ENCODE results near the gene AKT1S1. TPM values are rescaled to one million over a fixed set of nuclear protein-coding genes. Genes with fewer than 3 reads are reported as not detected.

The AKT1S1 gene
- total and polyA plus RNA-seq, 2 experiments from 2014 or later: 15.6 to 74.5 TPM

DNA sequence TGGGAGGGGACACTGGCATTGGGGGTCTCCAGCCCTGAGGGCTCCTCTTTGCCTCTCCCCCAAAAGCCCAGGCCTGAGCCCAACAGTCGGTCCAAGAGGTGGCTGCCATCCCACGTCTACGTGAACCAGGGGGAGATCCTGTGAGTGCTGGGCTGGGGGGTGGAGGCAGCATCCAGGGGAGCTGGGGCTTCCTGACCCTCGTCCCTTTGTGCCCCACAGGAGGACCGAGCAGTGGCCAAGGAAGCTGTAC, 19.4 kb downstream of the AKT1S1 start:
- no peak for TF ChIP-seq EZH2 (IDR thresholded peaks at IDR 0.05; ENCODE audit: borderline replicate concordance)
- no peak for TF ChIP-seq EZH2phosphoT487 (IDR thresholded peaks at IDR 0.05; ENCODE audit: low read depth, severe bottlenecking, unreplicated experiment)
- TF ChIP-seq, protein P1, sequence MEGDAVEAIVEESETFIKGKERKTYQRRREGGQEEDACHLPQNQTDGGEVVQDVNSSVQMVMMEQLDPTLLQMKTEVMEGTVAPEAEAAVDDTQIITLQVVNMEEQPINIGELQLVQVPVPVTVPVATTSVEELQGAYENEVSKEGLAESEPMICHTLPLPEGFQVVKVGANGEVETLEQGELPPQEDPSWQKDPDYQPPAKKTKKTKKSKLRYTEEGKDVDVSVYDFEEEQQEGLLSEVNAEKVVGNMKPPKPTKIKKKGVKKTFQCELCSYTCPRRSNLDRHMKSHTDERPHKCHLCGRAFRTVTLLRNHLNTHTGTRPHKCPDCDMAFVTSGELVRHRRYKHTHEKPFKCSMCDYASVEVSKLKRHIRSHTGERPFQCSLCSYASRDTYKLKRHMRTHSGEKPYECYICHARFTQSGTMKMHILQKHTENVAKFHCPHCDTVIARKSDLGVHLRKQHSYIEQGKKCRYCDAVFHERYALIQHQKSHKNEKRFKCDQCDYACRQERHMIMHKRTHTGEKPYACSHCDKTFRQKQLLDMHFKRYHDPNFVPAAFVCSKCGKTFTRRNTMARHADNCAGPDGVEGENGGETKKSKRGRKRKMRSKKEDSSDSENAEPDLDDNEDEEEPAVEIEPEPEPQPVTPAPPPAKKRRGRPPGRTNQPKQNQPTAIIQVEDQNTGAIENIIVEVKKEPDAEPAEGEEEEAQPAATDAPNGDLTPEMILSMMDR (IDR thresholded peaks at IDR 0.05; ENCODE audit: poor library complexity): no peak
- Histone ChIP-seq H4K20me1 (ENCODE audit: insufficient read depth, poor library complexity, severe bottlenecking) (peaks cover 57% of the 10 kb centered on the region), H3K27me3 (no peaks in the 10 kb centered on the region), H2AFZ (no peak overlapping the region), H3K4me1 (ENCODE audit: insufficient read depth) (peaks cover 9% of the 10 kb centered on the region), H3K4me2 (no peak overlapping the region), H3K9me2 (replicated peaks; ENCODE audit: insufficient read depth) (no peaks in the 10 kb centered on the region), H3K27ac (no peak overlapping the region), H3K4me3 (no peak overlapping the region), H3K79me2 (peaks cover 37% of the 10 kb centered on the region), H3K36me3 (replicated peaks; ENCODE audit: insufficient read depth, low read depth) (peaks cover 5% of the 10 kb centered on the region), H3K9me3 (ENCODE audit: low read depth) (no peaks in the 10 kb centered on the region)
- DNase-seq (ENCODE audit: low spot score): no peak
- WGBS (ENCODE audit: low lambda C conversion rate, missing lambda C conversion rate): 97% methylated on average over 4 of the region's 5 CpGs

DNA sequence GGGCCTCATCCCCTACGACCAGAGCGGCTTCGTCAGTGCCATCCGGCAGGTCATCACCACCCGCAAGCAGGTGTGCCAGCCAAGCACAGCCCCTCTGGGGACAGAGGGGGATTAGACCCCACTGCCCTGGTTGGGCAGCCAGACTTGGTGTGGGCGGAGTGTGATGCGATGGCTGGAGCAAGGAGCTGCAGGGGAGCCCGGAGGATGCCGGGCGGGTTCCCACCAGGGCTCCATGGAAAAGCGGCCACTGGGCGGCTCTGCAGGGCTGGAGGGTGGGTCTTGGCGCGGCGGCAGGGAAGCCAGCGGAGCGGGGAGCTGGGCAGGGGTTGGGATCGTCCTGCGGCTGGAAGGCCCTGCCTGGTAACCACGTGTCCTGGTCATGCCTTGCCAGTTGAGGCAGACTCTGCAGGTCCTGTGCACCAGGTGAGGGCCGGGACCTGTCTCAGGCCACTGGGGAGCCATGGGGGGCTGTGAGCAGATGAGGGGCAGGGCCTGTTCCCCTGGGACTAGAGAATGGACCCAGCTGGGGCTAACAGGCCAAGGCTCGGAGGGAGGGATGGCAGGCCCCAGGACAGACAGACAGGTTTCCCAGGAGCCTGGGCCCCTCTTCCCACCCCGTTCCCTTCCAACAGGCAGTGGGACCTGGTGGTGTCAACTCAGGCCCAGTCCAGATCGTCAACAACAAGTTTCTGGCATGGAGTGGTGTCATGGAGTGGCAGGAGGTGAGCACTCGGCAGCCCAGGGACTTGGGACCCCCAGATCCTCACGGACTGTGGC, 19.9 kb downstream of the AKT1S1 start:
- 95% methylated on average over 26 of the region's 26 CpGs for WGBS (ENCODE audit: low lambda C conversion rate, missing lambda C conversion rate)
- no peak overlapping the region for H2AFZ ChIP-seq
- no peak overlapping the region for H3K4me2 ChIP-seq
- H4K20me1 ChIP-seq (ENCODE audit: insufficient read depth, poor library complexity, severe bottlenecking): peaks cover 62% of the 10 kb centered on the region
- no peak overlapping the region for H3K27ac ChIP-seq
- H3K9me3 ChIP-seq (ENCODE audit: low read depth): no peaks in the 10 kb centered on the region
- no peak overlapping the region for H3K4me3 ChIP-seq
- peaks cover 14% of the 10 kb centered on the region for H3K4me1 ChIP-seq (ENCODE audit: insufficient read depth)
- DNase-seq (ENCODE audit: low spot score): no peak
- H3K36me3 ChIP-seq (replicated peaks; ENCODE audit: insufficient read depth, low read depth): peaks cover 5% of the 10 kb centered on the region
- no peaks in the 10 kb centered on the region for H3K9me2 ChIP-seq (replicated peaks; ENCODE audit: insufficient read depth)
- peaks cover 42% of the 10 kb centered on the region for H3K79me2 ChIP-seq
- H3K27me3 ChIP-seq: no peaks in the 10 kb centered on the region
- TF ChIP-seq, protein P1 (IDR thresholded peaks at IDR 0.05; ENCODE audit: poor library complexity): no peak
- TF ChIP-seq EZH2phosphoT487 (IDR thresholded peaks at IDR 0.05; ENCODE audit: low read depth, severe bottlenecking, unreplicated experiment) (no peak), EZH2 (IDR thresholded peaks at IDR 0.05; ENCODE audit: borderline replicate concordance) (no peak)

DNA sequence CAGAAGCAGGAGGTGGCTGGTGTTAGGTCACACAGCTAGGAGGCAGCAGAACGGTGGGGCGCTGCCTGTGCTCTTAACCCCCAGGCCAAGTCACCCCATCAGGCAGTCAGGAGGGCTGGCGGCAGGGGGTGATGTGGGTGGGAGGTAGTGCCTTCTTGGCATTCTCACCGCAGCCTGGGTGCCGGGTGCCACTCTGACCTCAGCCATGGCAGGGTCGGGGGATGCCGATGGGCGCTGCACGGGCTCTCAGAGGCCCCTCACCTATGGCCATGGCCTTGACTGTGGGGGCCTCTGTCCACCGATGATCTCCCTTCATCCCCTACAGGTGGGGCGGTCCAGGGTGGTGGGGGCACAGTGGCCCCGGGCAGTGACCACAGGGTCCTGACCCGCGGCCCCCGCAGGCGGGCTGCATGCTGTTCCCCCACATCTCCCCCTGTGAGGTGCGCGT, 20.6 kb downstream of the AKT1S1 start:
- DNase-seq (ENCODE audit: low spot score): no peak
- Histone ChIP-seq H3K27ac (no peak overlapping the region), H3K79me2 (peaks cover 48% of the 10 kb centered on the region), H3K4me2 (no peak overlapping the region), H3K36me3 (replicated peaks; ENCODE audit: insufficient read depth, low read depth) (peaks cover 5% of the 10 kb centered on the region), H3K4me1 (ENCODE audit: insufficient read depth) (peaks cover 17% of the 10 kb centered on the region), H2AFZ (no peak overlapping the region), H3K9me3 (ENCODE audit: low read depth) (no peaks in the 10 kb centered on the region), H3K4me3 (no peak overlapping the region), H3K9me2 (replicated peaks; ENCODE audit: insufficient read depth) (no peaks in the 10 kb centered on the region), H3K27me3 (no peaks in the 10 kb centered on the region), H4K20me1 (ENCODE audit: insufficient read depth, poor library complexity, severe bottlenecking) (peaks cover 69% of the 10 kb centered on the region)
- no peak for TF ChIP-seq EZH2phosphoT487 (IDR thresholded peaks at IDR 0.05; ENCODE audit: low read depth, severe bottlenecking, unreplicated experiment)
- TF ChIP-seq, protein P1 (IDR thresholded peaks at IDR 0.05; ENCODE audit: poor library complexity): no peak
- TF ChIP-seq EZH2 (IDR thresholded peaks at IDR 0.05; ENCODE audit: borderline replicate concordance): no peak
- WGBS (ENCODE audit: low lambda C conversion rate, missing lambda C conversion rate): 95% methylated on average over 9 of the region's 18 CpGs
